Activated CD4-positive, alpha-beta T cell treated with anti-CD3 and anti-CD28 coated beads, Interleukin-2, Interleukin-6, amounts not matched to agents 100 ng/mL and 50 ng/mL, durations not matched to agents 16 hours and 8 hours (primary cell): ENCODE data around the gene RTCB.
"Not testable (repeated sequence)": the region's sequence is repeated elsewhere in the genome, so short reads cannot be mapped to it uniquely, and the experiment has no call there.

Experiments used
- DNase-seq: peaks from one replicate; pipeline ENCODE4 v3.0.0-alpha.2; 2020

The RTCB gene

DNA sequence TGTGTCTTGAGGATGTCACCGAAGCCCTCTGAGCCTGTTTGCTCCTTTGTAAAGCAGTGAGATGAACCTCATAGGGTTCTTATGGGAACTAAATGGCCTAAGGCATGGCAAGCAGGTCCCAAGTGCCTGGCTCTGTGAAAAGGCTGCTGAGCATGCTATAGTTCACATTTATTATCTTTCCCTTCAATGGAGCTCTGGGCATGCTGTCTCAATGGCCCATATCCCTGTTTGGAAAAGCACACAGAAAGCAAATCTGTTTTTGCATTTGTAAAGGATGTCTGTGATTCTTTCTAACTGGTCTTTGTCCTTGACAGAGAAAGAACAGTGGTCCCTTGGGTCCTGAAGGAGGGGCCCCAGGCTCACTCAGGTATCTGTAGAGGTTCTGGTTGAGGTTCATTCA, 26.4 kb downstream of the RTCB start:
- DNase-seq: no peak

DNA sequence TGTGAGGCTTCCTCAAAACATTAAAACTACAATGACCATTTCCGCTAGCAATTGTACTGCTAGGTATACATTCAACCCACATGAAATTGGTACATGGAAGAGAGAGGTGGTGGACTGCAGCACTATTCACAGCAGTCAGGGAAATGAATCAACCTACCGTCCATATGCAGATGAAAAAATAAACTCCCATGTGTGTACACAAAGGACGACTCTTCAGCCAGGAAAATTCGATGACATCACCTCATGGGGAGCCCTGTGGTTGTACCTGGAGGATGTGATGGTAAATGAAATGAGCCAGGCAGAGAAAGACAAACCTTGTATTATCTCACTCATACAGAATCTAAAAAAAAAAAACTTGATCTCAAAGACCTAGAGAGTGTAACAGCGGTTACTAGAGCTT, 31.1 kb downstream of the RTCB start:
- no peak for DNase-seq

DNA sequence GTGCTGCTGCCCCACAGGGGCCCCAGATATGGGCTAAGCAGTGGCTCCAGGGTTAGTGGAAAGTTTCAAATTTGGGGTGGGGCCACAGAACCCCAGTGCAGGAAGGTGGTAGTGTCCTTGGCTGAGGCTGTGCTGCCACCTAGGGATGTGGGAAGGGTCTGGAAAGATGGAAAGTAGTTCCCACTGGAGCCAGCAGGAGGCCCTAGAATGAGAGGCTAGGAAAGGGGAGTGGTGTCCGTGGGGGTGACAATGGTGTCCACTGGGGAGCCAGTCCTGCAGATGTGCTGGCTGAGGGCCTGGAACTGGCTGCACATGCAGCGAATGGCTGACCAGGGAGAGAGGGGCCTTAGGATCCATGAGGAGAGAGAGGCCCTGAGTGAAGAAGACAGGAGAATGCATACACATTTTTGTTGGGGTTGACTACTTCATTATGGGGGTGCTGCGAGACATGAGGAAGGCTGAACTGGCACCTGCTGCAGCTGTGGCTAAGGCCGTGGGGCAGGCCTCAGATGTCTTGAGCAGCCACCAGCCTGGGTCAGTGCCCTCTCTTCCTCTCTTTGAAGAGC, 33.3 kb downstream of the RTCB start:
- peak; percentile 19 for DNase-seq

DNA sequence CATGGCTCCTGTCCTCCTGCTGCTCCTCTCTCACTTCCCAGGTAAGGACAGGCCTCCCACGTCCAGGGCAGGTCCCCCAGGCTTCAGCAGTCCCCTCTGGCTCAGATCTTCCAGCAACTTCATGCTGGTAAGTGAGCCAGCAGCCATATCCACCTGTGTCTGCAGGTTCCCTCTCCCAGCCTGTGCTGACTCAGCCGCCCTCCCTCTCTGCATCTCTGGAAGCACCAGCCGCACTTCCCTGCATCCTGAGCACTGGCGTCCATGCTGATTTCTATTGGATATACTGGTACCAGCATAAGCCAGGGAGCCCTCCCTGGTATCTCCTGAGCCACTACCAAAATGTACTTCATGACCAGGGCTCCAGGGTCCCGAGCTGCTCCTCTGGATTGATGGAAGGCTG, 35.4 kb downstream of the RTCB start:
- DNase-seq: no peak

DNA sequence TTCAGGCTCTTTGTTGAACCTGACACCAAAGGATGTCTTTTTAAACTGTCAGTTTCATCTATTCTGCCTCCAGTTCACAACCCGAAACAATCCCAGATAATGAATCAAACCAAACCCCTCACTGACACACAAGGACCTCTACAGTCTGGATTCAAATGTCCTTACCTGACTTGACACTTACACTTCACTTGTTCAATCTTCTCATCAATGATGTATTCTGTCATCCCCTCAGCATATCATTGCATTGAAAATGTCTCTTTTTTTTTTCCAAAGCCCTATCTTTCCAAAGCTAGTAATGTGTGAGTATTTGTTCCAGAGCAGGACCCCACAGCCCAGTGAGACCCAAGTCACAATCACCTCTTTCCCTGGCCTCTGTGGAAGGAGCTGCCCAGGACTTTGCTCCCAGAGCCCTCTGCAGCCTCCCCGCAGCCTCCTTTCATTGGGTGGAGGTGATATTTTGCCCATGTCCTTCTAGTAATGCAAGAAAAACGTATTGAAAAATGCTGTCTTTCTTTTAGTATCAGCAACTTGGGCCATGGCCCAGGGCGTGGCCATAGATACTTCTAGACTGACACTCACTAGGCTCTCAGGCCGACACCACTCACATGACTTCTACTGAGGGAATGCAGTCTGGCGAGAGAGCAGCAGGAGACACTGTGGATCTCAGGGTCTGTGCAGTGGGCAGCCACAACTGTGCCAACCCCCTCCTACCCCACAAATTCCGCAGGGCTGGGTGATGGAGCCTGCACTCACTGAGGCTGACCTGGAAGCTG, 36.2 kb downstream of the RTCB start:
- no peak for DNase-seq

DNA sequence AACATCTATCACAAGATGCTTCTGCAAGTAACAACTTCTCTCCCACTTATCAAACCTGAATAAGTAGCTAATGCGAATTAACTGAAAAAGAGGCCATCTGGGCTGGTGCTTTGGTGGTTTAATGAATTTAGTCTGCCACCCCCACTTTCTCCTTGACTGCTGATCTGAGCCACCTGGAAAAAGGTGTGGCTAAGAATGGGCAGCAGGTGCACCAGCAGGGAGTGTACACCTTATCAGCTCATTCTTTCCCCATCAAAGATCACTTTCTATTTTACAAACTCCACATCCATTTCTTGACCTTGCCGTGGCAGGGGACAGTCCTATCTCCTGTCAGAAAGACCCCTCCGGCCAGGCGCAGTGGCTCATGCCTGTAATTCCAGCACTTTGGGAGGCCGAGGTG, 47.8 kb downstream of the RTCB start:
- DNase-seq: no peak

DNA sequence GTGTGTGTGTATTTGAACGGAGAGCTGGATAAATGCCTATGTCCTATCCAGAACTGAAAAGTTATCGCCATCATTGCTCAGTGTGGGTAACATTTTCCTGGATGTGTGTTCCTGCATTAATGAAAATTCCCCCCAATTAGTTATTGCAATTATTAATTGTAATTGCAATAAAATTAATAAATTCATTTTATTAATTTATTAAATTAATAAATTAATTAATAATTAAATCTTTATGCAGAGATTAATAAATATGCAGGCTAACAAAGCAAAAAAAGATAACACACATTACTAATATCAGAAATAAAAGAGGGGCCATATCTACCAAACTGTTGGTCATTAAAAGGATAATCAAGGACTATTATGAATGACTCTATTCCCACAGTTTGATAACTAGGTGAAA, 50.8 kb downstream of the RTCB start:
- no peak for DNase-seq

DNA sequence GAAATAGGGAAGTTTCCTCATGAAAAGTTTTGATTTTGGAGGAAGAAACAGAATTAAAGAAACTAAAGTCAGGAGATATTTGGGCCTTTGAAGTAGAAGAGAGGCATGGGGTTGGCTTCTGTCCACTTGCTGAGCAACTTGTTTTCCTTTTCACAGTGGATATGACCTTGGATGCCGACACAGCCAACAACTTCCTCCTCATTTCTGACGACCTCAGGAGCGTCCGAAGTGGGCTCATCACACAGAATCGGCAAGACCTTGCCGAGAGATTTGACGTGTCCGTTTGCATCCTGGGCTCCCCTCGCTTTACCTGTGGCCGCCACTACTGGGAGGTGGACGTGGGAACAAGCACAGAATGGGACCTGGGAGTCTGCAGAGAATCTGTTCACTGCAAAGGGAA, 52.0 kb downstream of the RTCB start:
- not testable (repeated sequence) for DNase-seq

DNA sequence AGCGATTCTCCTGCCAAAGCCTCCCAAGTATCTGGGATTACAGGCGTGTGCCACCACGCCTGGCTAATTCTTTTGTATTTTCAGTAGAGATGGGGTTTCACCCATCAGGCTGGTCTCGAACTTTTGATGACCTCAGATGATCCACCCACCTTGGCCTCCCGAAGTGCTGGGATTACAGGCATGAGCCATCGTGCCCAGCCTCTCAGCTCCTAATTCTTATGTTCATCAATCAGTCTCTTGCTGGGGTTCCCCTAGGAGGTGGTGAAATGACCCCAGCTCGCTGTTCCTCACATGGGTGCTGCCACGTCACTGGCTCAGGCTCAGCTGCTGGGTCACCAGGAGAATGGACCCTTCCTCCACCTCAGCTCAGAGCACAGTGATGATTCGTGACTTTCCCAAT, 54.5 kb downstream of the RTCB start, which contains the start of gene RFPL3:
RFPL3 (plus strand) TSS at position 301 of the 400 bp plus-strand sequence. CDS start 205 bp downstream, outside the sequence.
- DNase-seq: not testable (repeated sequence)

DNA sequence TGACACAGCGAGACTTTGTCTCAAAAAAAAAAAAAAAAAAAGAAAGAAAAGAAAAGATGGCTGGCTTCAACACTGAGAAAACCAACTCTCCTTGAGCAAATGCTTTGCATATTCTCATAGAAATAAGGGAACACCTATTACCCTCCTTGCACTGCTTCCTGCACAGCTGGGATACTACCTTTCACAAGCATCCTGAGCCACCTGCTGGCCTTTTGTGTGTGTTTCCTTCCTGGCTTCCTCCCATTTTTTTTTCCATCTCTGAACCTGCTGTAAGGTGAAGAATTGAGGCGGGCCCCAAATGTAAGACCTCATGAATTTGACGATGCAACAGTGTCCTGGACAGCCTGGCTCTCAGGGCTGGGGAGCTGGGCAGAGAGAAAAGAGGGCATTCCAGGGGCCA, 56.3 kb downstream of the RTCB start:
- DNase-seq: no peak

DNA sequence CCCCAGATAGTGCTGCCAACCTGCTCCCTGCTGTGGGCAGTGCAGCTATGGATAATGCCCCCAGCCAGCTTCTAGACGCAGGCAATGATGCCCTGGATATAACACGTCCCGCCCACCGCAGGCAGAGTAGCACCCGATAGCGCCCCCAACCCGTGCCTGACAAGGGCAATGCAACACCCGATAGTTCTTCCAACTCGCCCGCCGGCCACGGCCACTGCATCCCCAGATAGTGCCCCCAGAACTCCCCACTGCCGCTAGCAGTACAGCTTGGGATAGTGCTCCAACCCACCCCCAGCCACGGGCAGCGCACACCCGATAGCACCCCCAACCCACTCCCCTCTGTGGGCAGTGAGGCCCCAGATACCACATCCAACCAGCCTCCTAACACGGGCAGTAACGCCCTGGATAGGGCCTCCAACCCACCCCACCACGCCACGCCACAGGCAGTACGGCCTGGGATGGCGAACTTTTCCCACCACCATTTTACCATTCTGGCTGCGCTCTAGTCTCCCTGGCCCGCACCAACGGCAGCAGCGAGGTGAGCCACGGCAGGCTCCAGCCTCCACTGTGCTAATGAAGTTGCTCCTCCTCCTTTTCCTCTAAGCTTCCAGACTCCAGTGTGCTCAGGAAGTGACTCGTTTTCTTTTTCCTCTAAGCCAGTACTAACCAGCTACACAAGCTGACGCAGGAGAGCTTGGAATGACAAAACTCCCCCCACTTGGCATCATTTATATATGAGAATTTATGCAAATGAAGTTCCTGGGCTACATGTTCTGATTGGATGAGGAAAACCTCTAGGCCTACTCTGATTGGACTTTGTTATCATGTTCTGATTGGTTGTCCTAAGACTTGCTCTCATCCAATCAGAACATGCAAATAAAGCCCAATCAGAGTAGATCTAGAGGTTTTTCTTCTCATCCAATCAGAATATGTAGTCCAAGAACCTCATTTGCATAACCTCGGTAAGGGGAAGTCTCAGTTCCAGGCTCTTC, 57.4 kb downstream of the RTCB start:
- no peak for DNase-seq

DNA sequence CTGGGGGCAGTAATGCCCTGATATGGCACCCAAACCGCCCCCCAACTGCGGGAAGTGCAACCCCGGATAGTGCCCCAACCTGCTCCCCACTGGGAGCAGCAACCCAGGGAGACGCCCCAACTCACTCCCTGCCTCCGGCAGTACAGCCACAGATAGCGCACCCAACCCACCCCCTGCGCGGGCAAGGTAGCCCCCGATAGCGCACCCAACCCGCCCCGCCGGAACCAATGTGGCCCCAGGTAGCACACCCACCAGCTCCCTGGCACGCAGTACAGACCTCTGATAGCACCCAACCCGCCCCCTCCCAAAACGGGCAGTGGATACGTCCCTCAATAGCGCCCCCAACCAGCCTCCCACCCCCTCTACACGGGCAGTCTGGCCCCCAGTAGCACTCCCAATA, 58.2 kb downstream of the RTCB start:
- DNase-seq: no peak

DNA sequence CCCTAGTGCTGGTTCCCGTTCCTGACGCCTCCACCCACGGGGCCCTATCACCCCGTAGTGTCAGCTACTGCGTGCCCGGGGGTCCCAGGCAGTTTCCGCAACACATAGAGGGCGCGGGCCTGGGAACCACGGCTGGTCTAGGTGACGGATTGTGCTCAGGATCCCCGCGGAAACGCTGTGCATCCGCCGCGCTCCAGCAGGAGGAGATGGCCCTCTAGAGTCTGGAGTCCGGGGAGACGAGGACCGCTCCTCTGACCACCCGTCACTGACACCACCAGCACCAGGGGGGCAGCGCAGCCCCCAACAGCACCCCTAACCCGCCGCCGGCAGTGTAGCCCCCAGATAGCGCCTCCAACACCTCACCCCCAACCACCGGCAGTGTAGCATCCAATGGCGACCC, 58.8 kb downstream of the RTCB start:
- DNase-seq: no peak

DNA sequence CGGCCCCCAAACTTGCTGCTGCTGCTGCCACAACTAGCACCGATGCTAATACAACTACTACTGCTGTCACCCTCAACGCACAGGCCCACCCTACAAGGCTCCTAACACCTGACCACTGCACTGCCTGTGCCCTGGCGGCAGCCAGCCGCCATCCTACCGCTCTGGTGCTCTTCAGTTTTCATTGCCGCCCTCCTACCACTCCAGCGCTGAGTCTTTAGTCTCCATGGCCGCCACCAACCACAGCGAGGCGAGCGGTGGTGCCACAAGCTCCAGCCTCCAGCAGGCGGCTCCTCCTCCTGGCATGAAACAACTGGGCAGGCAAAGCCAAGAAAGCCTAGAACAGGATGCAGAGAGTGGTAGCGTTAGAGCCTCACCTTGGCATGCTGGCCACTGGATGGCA, 59.4 kb downstream of the RTCB start:
- DNase-seq: no peak

DNA sequence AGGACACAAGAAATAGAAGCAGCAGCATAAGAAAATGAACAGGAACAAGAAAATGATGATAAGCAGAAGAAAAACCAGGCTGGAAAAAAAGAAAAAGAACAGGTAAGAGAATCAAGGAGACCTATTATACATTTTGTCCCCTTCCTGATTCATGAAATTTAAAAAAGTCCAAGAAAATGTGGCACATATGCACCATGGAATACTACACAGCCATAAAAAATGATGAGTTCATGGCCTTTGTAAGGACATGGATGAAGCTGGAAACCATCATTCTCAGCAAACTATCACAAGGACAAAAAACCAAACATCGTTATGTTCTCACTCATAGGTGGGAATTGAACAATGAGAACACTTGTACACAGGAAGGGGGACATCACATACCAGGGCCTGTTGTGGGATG, 60.2 kb downstream of the RTCB start:
- DNase-seq: not testable (repeated sequence)

DNA sequence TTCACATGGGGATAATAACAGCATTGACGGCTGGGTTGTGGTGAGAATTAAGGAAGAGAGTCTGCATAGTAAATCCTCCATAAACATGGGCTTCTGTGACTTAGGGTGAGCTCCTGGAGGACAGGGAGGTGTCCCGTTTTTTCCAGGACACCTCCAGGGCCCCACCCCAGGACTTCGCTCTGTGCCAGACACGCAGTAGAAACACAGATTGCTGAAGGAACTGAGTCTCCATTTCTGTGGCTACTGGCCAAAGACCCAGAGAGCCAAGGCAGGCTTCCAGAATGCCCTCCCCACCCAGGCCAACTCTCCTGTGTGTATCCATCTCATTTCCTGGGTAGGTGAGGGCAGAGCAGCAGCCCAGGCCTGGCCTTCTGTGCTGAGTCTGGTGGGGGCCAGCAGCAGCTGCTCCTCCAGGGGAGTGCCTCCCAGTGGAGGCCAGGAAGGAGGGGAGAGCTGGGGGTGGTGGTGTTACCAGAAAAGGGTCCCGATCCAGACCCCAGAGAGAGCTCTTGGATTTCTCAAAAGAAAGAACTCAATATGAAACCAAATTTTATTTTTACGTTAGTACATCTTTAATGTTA, 63.9 kb downstream of the RTCB start:
- DNase-seq: no peak

DNA sequence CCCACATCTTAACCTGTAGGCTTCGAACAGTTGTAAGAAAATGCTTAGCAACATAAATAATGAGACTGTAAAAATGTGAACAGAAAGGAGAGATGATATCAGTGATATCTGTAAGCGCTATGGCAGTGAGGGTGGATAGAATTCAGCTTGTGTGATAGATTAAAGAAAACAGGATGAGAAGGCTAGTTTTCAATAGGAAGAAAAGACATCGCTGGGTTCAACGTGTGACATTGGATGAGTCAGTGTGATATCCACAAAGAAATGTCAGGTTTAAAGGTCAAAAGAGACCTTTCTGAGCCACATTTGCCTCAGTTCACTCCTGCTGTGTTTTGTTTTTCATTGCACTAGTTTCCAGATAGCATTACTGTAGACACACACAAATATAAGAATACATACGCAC, 68.1 kb downstream of the RTCB start:
- DNase-seq: no peak

DNA sequence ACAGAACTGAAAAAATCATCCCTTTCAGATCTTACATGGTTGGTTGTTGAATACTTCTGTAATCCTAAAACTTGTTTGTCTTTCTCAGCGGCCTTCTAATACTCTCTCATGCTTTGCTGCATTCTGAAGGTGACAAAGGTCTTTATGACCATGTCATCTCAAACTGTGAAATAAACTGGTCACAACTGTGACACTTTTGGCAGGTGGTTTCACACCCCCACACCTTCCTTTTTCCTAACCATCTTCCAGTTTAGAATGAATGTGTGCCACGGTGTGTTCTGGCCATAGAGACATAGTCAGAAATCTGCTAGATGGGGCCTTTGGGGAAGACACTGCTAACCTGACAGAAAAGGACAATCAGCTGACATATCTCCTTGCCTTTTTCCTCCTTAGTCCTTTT, 69.1 kb downstream of the RTCB start:
- peak; percentile 14 for DNase-seq

DNA sequence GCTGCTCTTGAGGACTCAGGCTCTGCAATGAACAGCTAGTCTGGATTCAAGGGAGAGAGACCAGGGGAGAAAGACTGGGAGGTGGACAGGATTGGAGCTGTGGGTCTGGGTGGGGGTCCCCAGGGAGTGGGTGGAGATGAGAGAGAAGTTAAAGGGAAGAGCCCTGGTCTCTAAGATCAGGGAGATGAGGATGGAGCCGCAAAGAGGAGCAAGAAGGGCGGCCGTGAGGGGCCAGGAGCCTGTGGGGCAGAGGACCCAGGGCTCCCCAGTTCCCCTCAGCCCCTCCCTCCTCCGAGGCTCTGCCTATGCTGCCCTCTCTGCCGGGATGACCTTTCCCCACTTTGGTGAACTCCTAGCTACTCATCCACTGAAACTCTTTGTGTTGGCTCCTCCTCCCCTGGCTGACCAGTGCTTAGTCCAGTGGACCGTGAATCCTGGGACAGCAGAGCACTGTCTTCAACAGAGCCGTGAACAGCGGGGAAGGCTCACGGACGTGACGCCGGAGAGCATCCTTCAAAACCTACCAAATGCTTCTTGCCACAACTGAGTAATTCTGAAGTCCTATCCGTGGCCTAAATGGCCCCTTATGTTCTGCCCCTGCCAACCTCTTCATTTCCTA, 70.8 kb downstream of the RTCB start:
- no peak for DNase-seq

DNA sequence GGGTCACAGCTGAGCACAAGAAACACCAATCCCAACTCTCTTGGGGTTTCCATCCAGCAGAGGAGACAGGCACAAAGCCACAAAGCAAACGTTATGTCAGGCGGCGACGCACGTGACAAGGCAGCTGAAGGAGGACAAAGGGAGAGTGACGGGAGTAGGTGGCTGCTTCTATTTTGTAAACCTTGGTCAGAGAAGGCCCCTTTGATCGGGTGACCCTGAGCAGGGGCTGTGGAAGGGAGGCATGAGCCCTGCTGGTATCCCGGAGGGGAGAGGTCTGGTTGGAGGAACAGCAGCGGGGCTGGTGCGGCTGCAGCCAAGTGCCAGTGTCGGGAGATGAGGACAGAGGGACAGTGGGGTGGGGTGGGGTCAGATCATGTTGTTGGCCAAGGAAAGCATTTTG, 71.6 kb downstream of the RTCB start:
- DNase-seq: no peak

DNA sequence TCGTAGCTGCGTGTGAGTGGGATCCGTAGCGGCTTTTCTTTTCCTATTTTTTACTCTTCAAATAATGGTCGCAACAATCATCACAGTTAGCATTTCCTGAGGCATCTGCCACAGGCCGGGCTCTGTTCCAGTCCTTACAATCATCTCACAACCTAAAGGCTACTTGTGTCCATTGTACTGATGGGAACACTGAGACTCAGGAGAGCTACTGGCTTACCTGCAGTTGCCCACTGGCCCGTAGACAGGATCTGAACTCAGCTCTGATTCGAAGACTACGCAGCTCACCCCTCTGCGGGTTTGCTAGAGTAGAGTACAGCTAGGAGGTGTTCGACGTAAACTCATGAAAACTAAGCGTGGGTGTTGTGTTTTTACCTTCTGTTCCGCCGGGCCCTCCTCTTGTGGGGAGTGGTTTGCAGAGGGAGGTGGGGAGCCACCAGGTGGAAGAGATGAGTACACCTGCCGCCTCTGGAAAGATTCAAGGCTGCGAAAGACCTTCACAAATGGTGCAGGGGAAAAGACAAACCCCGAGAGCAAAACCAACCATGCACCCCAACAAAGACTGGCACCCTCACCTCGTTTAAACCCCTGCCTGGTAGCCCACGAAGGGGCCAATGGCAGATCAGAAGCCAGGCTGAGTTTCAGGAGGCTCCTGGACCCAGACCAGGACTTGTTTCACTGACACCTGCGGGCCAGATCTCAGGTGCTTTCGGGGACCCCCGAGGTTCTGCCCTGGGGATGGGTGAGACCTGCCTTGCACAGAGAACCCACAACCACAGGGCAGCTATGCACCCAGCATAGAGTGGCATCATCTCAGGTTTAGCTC, 72.6 kb downstream of the RTCB start:
- no peak for DNase-seq

DNA sequence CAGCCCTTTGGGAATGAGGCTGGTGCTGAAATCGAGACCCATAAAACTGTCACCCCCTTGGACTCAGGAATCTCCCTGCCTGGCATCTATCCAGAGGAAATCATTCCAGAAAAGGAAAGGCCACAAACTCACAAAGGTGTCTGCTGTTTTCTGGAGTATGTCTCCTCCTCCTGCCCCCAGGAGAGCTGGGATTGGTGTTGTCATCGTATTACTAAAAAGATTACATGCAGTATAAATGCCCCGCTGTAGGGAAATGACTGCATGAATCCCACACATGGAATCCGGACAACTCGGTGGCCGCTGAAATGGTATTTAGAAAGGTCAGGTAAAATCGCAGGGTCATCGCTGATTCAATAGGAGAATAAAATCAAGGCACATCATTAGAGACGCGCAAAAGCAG, 73.3 kb downstream of the RTCB start:
- DNase-seq: no peak
